Lower lobe of right lung (tissue), 2 donors: ENCODE data around the gene SERTAD2. TPM values are rescaled to one million over a fixed set of nuclear protein-coding genes. Genes with fewer than 3 reads are reported as not detected.

Source experiments
- ATAC-seq, 2 donors: fragments of 200-7000 bp; cut with Tn5 transposase; one replicate each; pipeline ENCODE4 v1.9.1; 2020 to 2022; ENCODE audit warnings: mild to moderate bottlenecking in 2 of 2, moderate library complexity in 2 of 2
- DNase-seq: peaks from one replicate; pipeline ENCODE4 v3.0.0-alpha.2; 2020
- H3K27ac ChIP-seq: fragments of 200-600 bp; one replicate; pipeline ENCODE4 v1.8.0; 2022
- H3K27me3 ChIP-seq: fragments of 200-600 bp; one replicate; pipeline ENCODE4 v1.8.0; 2022; ENCODE audit warnings: low read depth
- H3K36me3 ChIP-seq: fragments of 200-600 bp; one replicate; pipeline ENCODE4 v1.8.0; 2022; ENCODE audit warnings: mild to moderate bottlenecking
- H3K4me1 ChIP-seq: fragments of 200-600 bp; one replicate; pipeline ENCODE4 v1.8.0; 2022
- H3K4me3 ChIP-seq: fragments of 200-600 bp; one replicate; pipeline ENCODE4 v1.8.0; 2022; ENCODE audit warnings: mild to moderate bottlenecking
- H3K9me3 ChIP-seq: fragments of 200-600 bp; one replicate; pipeline ENCODE4 v1.8.0; 2022
- CTCF ChIP-seq: fragments of 200-600 bp; IDR thresholded peaks from one replicate; pipeline ENCODE4 v1.8.0; 2022; ENCODE audit warnings: antibody characterized with exemption, mild to moderate bottlenecking
- intact Hi-C: fragments of 100-400 bp; cut with DNase I; formaldehyde crosslinking; loops from one replicate; pipeline ENCODE4 v1.11.0; 2022
- total RNA-seq: library from RNA; stranded (reverse); fragmentation: NEBNext Ultra II Directional; extraction: Animal tissue kit (Norgen Biotek cat#: 25700); gene quantifications from one replicate; pipeline ENCODE4 v1.2.1, GENCODE V29; 2021
- donor health status: DM: no; HTN: yes; CAD: no; lungs with severe emphysema.

The SERTAD2 gene
- total RNA-seq, 1 donor from 2014 or later: 20.1 TPM

- no peak for TF ChIP-seq CTCF
- no peak overlapping the region for H3K27ac ChIP-seq
- H3K36me3 ChIP-seq: peaks cover 34% of the 10 kb centered on the region
- intact Hi-C loops: no loop called here
- H3K27me3 ChIP-seq: no peaks in the 10 kb centered on the region
- ATAC-seq (no peak), DNase-seq (no peak)
- no peaks in the 10 kb centered on the region for H3K9me3 ChIP-seq
- H3K4me1 ChIP-seq: peaks cover 24% of the 10 kb centered on the region
- H3K4me3 ChIP-seq: no peak overlapping the region
These were observed 23.0 kb downstream of the SERTAD2 start for GRCh38 chr2:64630752-64631151.

- Histone ChIP-seq H3K36me3 (peaks cover 27% of the 10 kb centered on the region), H3K9me3 (no peaks in the 10 kb centered on the region), H3K27ac (no peak overlapping the region), H3K4me3 (no peak overlapping the region), H3K27me3 (no peaks in the 10 kb centered on the region), H3K4me1 (peaks cover 18% of the 10 kb centered on the region)
- no peak for TF ChIP-seq CTCF
- intact Hi-C loops: no loop called here
- ATAC-seq (no peak), DNase-seq (no peak)
These were observed 23.8 kb downstream of the SERTAD2 start for GRCh38 chr2:64629875-64630274.

- no peak for ATAC-seq
- no peak for DNase-seq
- H3K9me3 ChIP-seq: no peaks in the 10 kb centered on the region
- H3K4me3 ChIP-seq: no peak overlapping the region
- H3K27me3 ChIP-seq: no peaks in the 10 kb centered on the region
- peaks cover 12% of the 10 kb centered on the region for H3K4me1 ChIP-seq
- H3K36me3 ChIP-seq: peaks cover 22% of the 10 kb centered on the region
- H3K27ac ChIP-seq: no peak overlapping the region
- intact Hi-C loops: no loop called here
- TF ChIP-seq CTCF: no peak
These were observed 24.4 kb downstream of the SERTAD2 start for GRCh38 chr2:64629329-64629781.

GRCh38 chr2:64627860-64628841 is 25.6 kb downstream of the SERTAD2 start:
- peaks cover 5% of the 10 kb centered on the region for H3K4me1 ChIP-seq
- DNase-seq (no peak), ATAC-seq (no peak)
- H3K36me3 ChIP-seq: peaks cover 11% of the 10 kb centered on the region
- no peaks in the 10 kb centered on the region for H3K27me3 ChIP-seq
- H3K9me3 ChIP-seq: no peaks in the 10 kb centered on the region
- intact Hi-C loops: no loop called here
- no peak overlapping the region for H3K27ac ChIP-seq
- H3K4me3 ChIP-seq: no peak overlapping the region
- no peak for TF ChIP-seq CTCF

- no peak for DNase-seq
- ATAC-seq: peak in 1 of 2 donors; percentile 15
- H3K9me3 ChIP-seq: no peaks in the 10 kb centered on the region
- TF ChIP-seq CTCF: no peak
- intact Hi-C loops: no loop called here
- no peak overlapping the region for H3K4me3 ChIP-seq
- no peaks in the 10 kb centered on the region for H3K4me1 ChIP-seq
- no peak overlapping the region for H3K27ac ChIP-seq
- H3K36me3 ChIP-seq: peaks cover 3% of the 10 kb centered on the region
- no peaks in the 10 kb centered on the region for H3K27me3 ChIP-seq
These were observed 26.6 kb downstream of the SERTAD2 start for GRCh38 chr2:64626963-64627760.
